CD14-positive monocyte (primary cell): ENCODE measurements around the gene DNAH14. TPM values are rescaled to one million over a fixed set of nuclear protein-coding genes. Genes with fewer than 3 reads are reported as not detected.

Source experiments
- DNase-seq, 3 donors: peaks; one replicate each; pipeline ENCODE4 v3.0.0-alpha.2; 2011 to 2022
- H2AFZ ChIP-seq: 2 replicates; pipeline ENCODE4 v1.6.0; 2012; ENCODE audit warnings: mild to moderate bottlenecking, low read depth, low read length, inconsistent platforms; ENCODE audit not compliant: insufficient read depth, poor library complexity, severe bottlenecking
- H3K27ac ChIP-seq, 2 donors: 1 replicate in 1 of 2; 2 replicates in 1 of 2; pipeline ENCODE4 v1.5.1; 2012 to 2013; ENCODE audit warnings: low read length in 2 of 2, control low read depth in 1 of 2, inconsistent platforms in 1 of 2, low read depth in 1 of 2, mild to moderate bottlenecking in 1 of 2
- H3K27me3 ChIP-seq, 2 donors: one replicate each; pipeline versions ENCODE4 v1.6.0 to v1.6.1; 2011 to 2013; ENCODE audit warnings: low read length in 2 of 2; ENCODE audit not compliant: control insufficient read depth in 2 of 2, insufficient read depth in 2 of 2
- H3K36me3 ChIP-seq, 2 donors: replicated peaks in 1 of 2; 1 replicate in 1 of 2; 2 replicates in 1 of 2; pipeline versions ENCODE4 v1.5.1 to v1.6.1; 2012 to 2013; ENCODE audit warnings: low read length in 2 of 2, control low read depth in 1 of 2, inconsistent platforms in 1 of 2, mild to moderate bottlenecking in 1 of 2; ENCODE audit not compliant: insufficient read depth in 2 of 2, control insufficient read depth in 1 of 2
- H3K4me1 ChIP-seq, 2 donors: 1 replicate in 1 of 2; 2 replicates in 1 of 2; pipeline versions ENCODE4 v1.5.1 to v1.6.1; 2012 to 2013; ENCODE audit warnings: low read length in 2 of 2, control low read depth in 1 of 2, inconsistent platforms in 1 of 2, mild to moderate bottlenecking in 1 of 2, moderate library complexity in 1 of 2; ENCODE audit not compliant: insufficient read depth in 2 of 2, control insufficient read depth in 1 of 2
- H3K4me2 ChIP-seq: replicated peaks from 2 replicates; pipeline ENCODE3; 2012; ENCODE audit warnings: low read length, moderate library complexity, mild to moderate bottlenecking; ENCODE audit not compliant: poor library complexity, severe bottlenecking; ENCODE audit errors: extremely low read depth
- H3K4me3 ChIP-seq, 3 experiments: fragments of 200-600 bp in 1 of 3; sonication (generic) in 1 of 3; replicated peaks in 1 of 3; 1 replicate in 2 of 3; 2 replicates in 1 of 3; pipeline ENCODE4 v1.5.1; 2011 to 2013; ENCODE audit warnings: low read length in 3 of 3, mild to moderate bottlenecking in 3 of 3, control low read depth in 2 of 3, low read depth in 2 of 3, inconsistent platforms in 1 of 3, moderate library complexity in 1 of 3
- H3K79me2 ChIP-seq: 2 replicates; pipeline ENCODE4 v1.6.0; 2012; ENCODE audit warnings: mild to moderate bottlenecking, control low read depth, inconsistent platforms, low read length, moderate library complexity; ENCODE audit not compliant: insufficient read depth
- H3K9ac ChIP-seq: 2 replicates; pipeline ENCODE4 v1.6.0; 2017; ENCODE audit warnings: low read length, mild to moderate bottlenecking; ENCODE audit not compliant: insufficient read depth, poor library complexity, severe bottlenecking
- H3K9me3 ChIP-seq, 2 donors: replicated peaks in 1 of 2; 1 replicate in 1 of 2; 2 replicates in 1 of 2; pipeline versions ENCODE4 v1.5.1 to v1.6.1; 2012 to 2013; ENCODE audit warnings: low read length in 2 of 2, control low read depth in 1 of 2; ENCODE audit not compliant: control insufficient read depth in 1 of 2, insufficient read depth in 1 of 2
- H4K20me1 ChIP-seq: 2 replicates; pipeline ENCODE4 v1.6.0; 2012; ENCODE audit warnings: mild to moderate bottlenecking, low read length, control low read depth, moderate library complexity; ENCODE audit not compliant: insufficient read depth
- H3K27ac Mint-ChIP-seq, 7 donors: one replicate each; pipeline ENCODE4 v1.8.0; 2020; ENCODE audit warnings: mild to moderate bottlenecking in 7 of 7, mixed read lengths in 7 of 7, moderate library complexity in 6 of 7, inconsistent platforms in 2 of 7
- H3K27me3 Mint-ChIP-seq, 3 donors: one replicate each; pipeline ENCODE4 v1.8.0; 2021 to 2022; ENCODE audit warnings: low read depth in 3 of 3, mild to moderate bottlenecking in 3 of 3, mixed read lengths in 3 of 3, moderate library complexity in 3 of 3, inconsistent platforms in 1 of 3
- H3K36me3 Mint-ChIP-seq, 2 donors: one replicate each; pipeline ENCODE4 v1.8.0; 2020; ENCODE audit warnings: mixed read lengths in 2 of 2, inconsistent platforms in 1 of 2, mild to moderate bottlenecking in 1 of 2
- H3K4me1 Mint-ChIP-seq: one replicate; pipeline ENCODE4 v1.8.0; 2020; ENCODE audit warnings: mild to moderate bottlenecking, mixed read lengths
- H3K4me3 Mint-ChIP-seq, 2 donors: one replicate each; pipeline ENCODE4 v1.8.0; 2020; ENCODE audit warnings: mild to moderate bottlenecking in 2 of 2, mixed read lengths in 2 of 2, moderate library complexity in 1 of 2
- H3K9me3 Mint-ChIP-seq, 7 donors: one replicate each; pipeline ENCODE4 v1.8.0; 2020 to 2022; ENCODE audit warnings: mixed read lengths in 7 of 7, mild to moderate bottlenecking in 6 of 7, moderate library complexity in 6 of 7, inconsistent platforms in 2 of 7
- CTCF ChIP-seq: fragments of 200-600 bp; IDR thresholded peaks from one replicate; pipeline ENCODE4 v1.8.0; 2022; ENCODE audit warnings: antibody characterized with exemption, mild to moderate bottlenecking
- WGBS: methylation state at CpG from one replicate; pipeline ENCODE4 v1.1.5; 2013; ENCODE audit warnings: missing lambda C conversion rate; ENCODE audit not compliant: insufficient coverage; 5-methylcytosine and 5-hydroxymethylcytosine counted together
- intact Hi-C, 2 donors: fragments of 100-400 bp; cut with micrococcal nuclease; formaldehyde crosslinking; loops; one replicate each; pipeline versions ENCODE4 v1.15.0 to v1.15.1; 2023
- polyA plus RNA-seq, 3 donors: library from polyadenylated mRNA; depleted of rRNA in 1 of 3; unstranded in 2 of 3; stranded (reverse) in 1 of 3; fragments of 300-500 nt in 2 of 3; fragments of >200 nt in 1 of 3; fragmentation: Illumina TruSeq in 2 of 3; gene quantifications; 1 replicate in 2 of 3; 2 replicates in 1 of 3; pipeline ENCODE4 v1.2.3, GENCODE V29; 2012 to 2021

The DNAH14 gene
- polyA plus RNA-seq, 3 donors: 0.83 TPM; not detected in 2

GRCh38 chr1:225427235-225428067 lies 498.0 kb downstream of the DNAH14 start, which contains the start of gene LBR:
LBR (minus strand) TSS chr1:225428038; CDS start chr1:225424075, 3,963 bp downstream.
- Histone ChIP-seq H3K9ac (peak within 1 kb of the TSS; percentile 81), H3K27me3 (no peaks in the 10 kb centered on the region), H3K4me2 (peak within 1 kb of the TSS; percentile 88), H3K79me2 (peaks cover 55% of the 10 kb centered on the region), H4K20me1 (peaks cover 43% of the 10 kb centered on the region), H3K9me3 (no peaks in the 10 kb centered on the region), H3K4me1 (peaks cover 51 to 63% of the 10 kb centered on the region in 2 donors), H3K36me3 (no peaks in the 10 kb centered on the region), H3K4me3 (peak within 1 kb of the TSS; percentile 61 to 92 (median 87)), H2AFZ (peak within 1 kb of the TSS; percentile 74), H3K27ac (peak within 1 kb of the TSS; percentile 82 to 83)
- Mint-ChIP-seq H3K27me3 (peaks cover 0 to 7% (median 0%) of the 10 kb centered on the region in 3 donors), H3K9me3 (peaks cover 0 to 8% (median 5%) of the 10 kb centered on the region in 7 donors), H3K4me3 (peak within 1 kb of the TSS; percentile 93 to 97), H3K36me3 (peaks cover 4 to 8% of the 10 kb centered on the region in 2 donors), H3K4me1 (peaks cover 59% of the 10 kb centered on the region), H3K27ac (peak within 1 kb of the TSS; percentile 86 to 95 (median 94))
- intact Hi-C loops: loop anchor here in 1 of 2 donors (2.0 to 5.0 kb wide), 3 partner anchors 23 to 575 kb away; no protein-coding TSS in a partner anchor
- under 1% methylated on average over 89 of the region's 94 CpGs for WGBS
- no peak for DNase-seq
- no peak for TF ChIP-seq CTCF

- peak overlapping the region; percentile 86 to 95 (median 94) for H3K27ac Mint-ChIP-seq
- H3K9me3 ChIP-seq: no peaks in the 10 kb centered on the region
- peaks cover 43 to 54% of the 10 kb centered on the region in 2 donors for H3K4me1 ChIP-seq
- H3K9ac ChIP-seq: peak overlapping the region; percentile 81
- peak overlapping the region; percentile 88 for H3K4me2 ChIP-seq
- H3K27ac ChIP-seq: peak overlapping the region; percentile 82 to 83
- peaks cover 51% of the 10 kb centered on the region for H3K4me1 Mint-ChIP-seq
- H3K27me3 Mint-ChIP-seq: peaks cover 0 to 7% (median 0%) of the 10 kb centered on the region in 3 donors
- H3K27me3 ChIP-seq: no peaks in the 10 kb centered on the region
- under 1% methylated on average over 81 of the region's 81 CpGs for WGBS
- H3K79me2 ChIP-seq: peaks cover 47% of the 10 kb centered on the region
- peak; percentile 85 to 87 (median 85) for DNase-seq
- no peaks in the 10 kb centered on the region for H3K36me3 ChIP-seq
- peaks cover 35% of the 10 kb centered on the region for H4K20me1 ChIP-seq
- peak overlapping the region; percentile 61 to 92 (median 87) for H3K4me3 ChIP-seq
- peak overlapping the region; percentile 74 for H2AFZ ChIP-seq
- H3K36me3 Mint-ChIP-seq: peaks cover 2 to 3% of the 10 kb centered on the region in 2 donors
- TF ChIP-seq CTCF: no peak
- H3K9me3 Mint-ChIP-seq: peaks cover 0 to 9% (median 6%) of the 10 kb centered on the region in 7 donors
- peak overlapping the region; percentile 86 to 93 for H3K4me3 Mint-ChIP-seq
- intact Hi-C loops: loop anchor here in 1 of 2 donors (2.0 to 5.0 kb wide), 3 partner anchors 23 to 574 kb away; no protein-coding TSS in a partner anchor
These were observed 498.8 kb downstream of the DNAH14 start for GRCh38 chr1:225428068-225428880.
